ENCODE data around the gene SOX10. TPM values are rescaled to one million over a fixed set of nuclear protein-coding genes. Genes with fewer than 3 reads are reported as not detected.

The SOX10 gene
- total RNA-seq, 1 experiment from 2014 or later = not detected

GRCh38 chr22:37999236-37999635, 14.9 kb upstream of the SOX10 start:
- DNase-seq (ENCODE audit: low read depth, low spot score) = peak; percentile 29
- Histone ChIP-seq H3K27ac (ENCODE audit: low read depth, low read length) (peak overlapping the region; percentile 50), H3K79me2 (ENCODE audit: insufficient read depth, low read length) (no peaks in the 10 kb centered on the region), H3K9me2 (ENCODE audit: insufficient read depth) (no peaks in the 10 kb centered on the region), H2AFZ (ENCODE audit: low read depth, low read length, poor library complexity, severe bottlenecking) (no peak overlapping the region), H3K4me1 (ENCODE audit: control insufficient read depth in 1 of 2, insufficient read depth in 2 of 2, low read length in 2 of 2) (peaks cover 20 to 43% of the 10 kb centered on the region in 2 experiments), H3K9me3 (ENCODE audit: control insufficient read depth in 1 of 2, insufficient read depth in 1 of 2, low read depth in 1 of 2, low read length in 2 of 2) (no peaks in the 10 kb centered on the region), H3K27me3 (ENCODE audit: insufficient read depth, low read length) (no peaks in the 10 kb centered on the region), H3K4me3 (replicated peaks in 1 of 2; ENCODE audit: low read depth in 1 of 2, low read length in 2 of 2) (peak overlapping the region in 1 of 2 experiments; percentile 9; a peak in 3 of 4 replicates), H3K4me2 (ENCODE audit: low read length) (peak overlapping the region; percentile 62), H4K20me1 (ENCODE audit: insufficient read depth) (no peaks in the 10 kb centered on the region), H3K36me3 (ENCODE audit: control insufficient read depth in 1 of 2, insufficient read depth in 2 of 2, low read length in 2 of 2) (no peaks in the 10 kb centered on the region), H3K9ac (ENCODE audit: low read length) (peak overlapping the region; percentile 22)
- ATAC-seq = peak; percentile 26
- TF ChIP-seq JUND (IDR thresholded peaks at IDR 0.05) = no peak
- TF ChIP-seq REST (IDR thresholded peaks at IDR 0.05; ENCODE audit: low read depth) = no peak
- ChIA-PET RAD21 (ENCODE audit: low non-redundant PET in 1 of 2, low total read pairs in 2 of 2, uncharacterized antibody in 2 of 2, unreplicated experiment in 2 of 2) (no interaction called here), CTCF (interaction anchor here (1.2 kb wide), 1 partner anchor 53 kb away, joined by 4 read pairs; no protein-coding TSS in a partner anchor), POLR2A (interaction anchor here (0.9 to 1.3 kb wide), 3 partner anchors 13 to 46 kb away, joined by 3 to 6 read pairs (median 3); partner anchors contain the start of genes C22orf23 and POLR2F)
- no TSS peak for BruUV-seq (replicated peaks)
- intact Hi-C loops (cut with micrococcal nuclease) = no loop called here

- RAD21 ChIA-PET (ENCODE audit: low non-redundant PET in 1 of 2, low total read pairs in 2 of 2, uncharacterized antibody in 2 of 2, unreplicated experiment in 2 of 2) = no interaction called here
- no peaks in the 10 kb centered on the region for H3K79me2 ChIP-seq (ENCODE audit: insufficient read depth, low read length)
- H4K20me1 ChIP-seq (ENCODE audit: insufficient read depth) = no peaks in the 10 kb centered on the region
- H3K4me1 ChIP-seq (ENCODE audit: control insufficient read depth in 1 of 2, insufficient read depth in 2 of 2, low read length in 2 of 2) = peaks cover 20 to 43% of the 10 kb centered on the region in 2 experiments
- DNase-seq (ENCODE audit: low read depth, low spot score) (no peak), ATAC-seq (no peak)
- H3K9me2 ChIP-seq (ENCODE audit: insufficient read depth) = no peaks in the 10 kb centered on the region
- no peaks in the 10 kb centered on the region for H3K27me3 ChIP-seq (ENCODE audit: insufficient read depth, low read length)
- CTCF ChIA-PET = no interaction called here
- H3K4me3 ChIP-seq (replicated peaks in 1 of 2; ENCODE audit: low read depth in 1 of 2, low read length in 2 of 2) = no peak overlapping the region
- no peak overlapping the region for H3K9ac ChIP-seq (ENCODE audit: low read length)
- H3K36me3 ChIP-seq (ENCODE audit: control insufficient read depth in 1 of 2, insufficient read depth in 2 of 2, low read length in 2 of 2) = no peaks in the 10 kb centered on the region
- no peak overlapping the region for H2AFZ ChIP-seq (ENCODE audit: low read depth, low read length, poor library complexity, severe bottlenecking)
- intact Hi-C loops (cut with micrococcal nuclease) = no loop called here
- H3K27ac ChIP-seq (ENCODE audit: low read depth, low read length) = no peak overlapping the region; the same call in 1 of the 2 replicates
- H3K4me2 ChIP-seq (ENCODE audit: low read length) = peak overlapping the region; percentile 62
- H3K9me3 ChIP-seq (ENCODE audit: control insufficient read depth in 1 of 2, insufficient read depth in 1 of 2, low read depth in 1 of 2, low read length in 2 of 2) = no peaks in the 10 kb centered on the region
- BruUV-seq (replicated peaks) = no TSS peak
- POLR2A ChIA-PET = no interaction called here
- TF ChIP-seq ATF3 (IDR thresholded peaks at IDR 0.05) (no peak), POLR2A (IDR thresholded peaks at IDR 0.05; ENCODE audit: borderline replicate concordance, extremely low read depth, insufficient read depth, insufficient read length) (no peak), POLR2AphosphoS5 (IDR thresholded peaks at IDR 0.05; ENCODE audit: low read depth, low read length) (no peak), ZFX (IDR thresholded peaks at IDR 0.05) (no peak), SIN3A (IDR thresholded peaks at IDR 0.05; ENCODE audit: low read depth) (no peak), ZBTB33 (IDR thresholded peaks at IDR 0.05; ENCODE audit: extremely low read depth, insufficient replicate concordance, low read length) (no peak), SP1 (IDR thresholded peaks at IDR 0.05; ENCODE audit: low read depth) (no peak), TCF7L2 (IDR thresholded peaks at IDR 0.05; ENCODE audit: borderline replicate concordance, extremely low read depth, insufficient read depth, insufficient read length) (no peak), EZH2 (IDR thresholded peaks at IDR 0.05) (no peak), SRF (IDR thresholded peaks at IDR 0.05; ENCODE audit: low read depth) (no peak), FOSL1 (IDR thresholded peaks at IDR 0.05; ENCODE audit: low read depth) (no peak), EZH2phosphoT487 (IDR thresholded peaks at IDR 0.05; ENCODE audit: borderline replicate concordance) (no peak)
Observed at GRCh38 chr22:37998543-37998942, 14.2 kb upstream of the SOX10 start.
